GM12874 (cell line): ENCODE results near the gene BARD1.

ENCODE experiments used
- TF ChIP-seq, protein P1 (sequence below): IDR thresholded peaks from 2 replicates; pipeline ENCODE4 v1.5.1; 2011; ENCODE audit warnings: low read depth, mild to moderate bottlenecking, control low read depth, low read length, moderate library complexity; ENCODE audit not compliant: insufficient read depth

BARD1 gene

DNA sequence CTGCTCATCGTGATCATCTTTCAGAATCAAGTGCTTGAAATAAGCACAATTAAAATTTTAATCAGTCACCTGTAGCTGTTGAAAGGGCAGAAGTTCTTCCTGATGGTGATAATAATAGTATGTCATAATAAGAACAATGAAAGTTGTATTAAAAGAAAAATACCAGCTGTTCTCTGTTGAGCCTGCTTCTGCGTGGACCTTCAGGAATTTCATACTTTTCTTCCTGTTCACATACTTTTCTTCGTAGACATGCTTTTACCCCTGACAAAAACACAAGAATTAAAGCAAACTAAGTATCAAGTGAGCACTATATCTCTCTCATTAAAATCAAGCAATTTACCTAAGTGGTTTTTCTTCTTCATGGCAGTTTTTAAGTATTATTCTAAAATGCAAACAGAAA, 79.2 kb downstream of the BARD1 start:
- TF ChIP-seq, protein P1, sequence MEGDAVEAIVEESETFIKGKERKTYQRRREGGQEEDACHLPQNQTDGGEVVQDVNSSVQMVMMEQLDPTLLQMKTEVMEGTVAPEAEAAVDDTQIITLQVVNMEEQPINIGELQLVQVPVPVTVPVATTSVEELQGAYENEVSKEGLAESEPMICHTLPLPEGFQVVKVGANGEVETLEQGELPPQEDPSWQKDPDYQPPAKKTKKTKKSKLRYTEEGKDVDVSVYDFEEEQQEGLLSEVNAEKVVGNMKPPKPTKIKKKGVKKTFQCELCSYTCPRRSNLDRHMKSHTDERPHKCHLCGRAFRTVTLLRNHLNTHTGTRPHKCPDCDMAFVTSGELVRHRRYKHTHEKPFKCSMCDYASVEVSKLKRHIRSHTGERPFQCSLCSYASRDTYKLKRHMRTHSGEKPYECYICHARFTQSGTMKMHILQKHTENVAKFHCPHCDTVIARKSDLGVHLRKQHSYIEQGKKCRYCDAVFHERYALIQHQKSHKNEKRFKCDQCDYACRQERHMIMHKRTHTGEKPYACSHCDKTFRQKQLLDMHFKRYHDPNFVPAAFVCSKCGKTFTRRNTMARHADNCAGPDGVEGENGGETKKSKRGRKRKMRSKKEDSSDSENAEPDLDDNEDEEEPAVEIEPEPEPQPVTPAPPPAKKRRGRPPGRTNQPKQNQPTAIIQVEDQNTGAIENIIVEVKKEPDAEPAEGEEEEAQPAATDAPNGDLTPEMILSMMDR = no peak

DNA sequence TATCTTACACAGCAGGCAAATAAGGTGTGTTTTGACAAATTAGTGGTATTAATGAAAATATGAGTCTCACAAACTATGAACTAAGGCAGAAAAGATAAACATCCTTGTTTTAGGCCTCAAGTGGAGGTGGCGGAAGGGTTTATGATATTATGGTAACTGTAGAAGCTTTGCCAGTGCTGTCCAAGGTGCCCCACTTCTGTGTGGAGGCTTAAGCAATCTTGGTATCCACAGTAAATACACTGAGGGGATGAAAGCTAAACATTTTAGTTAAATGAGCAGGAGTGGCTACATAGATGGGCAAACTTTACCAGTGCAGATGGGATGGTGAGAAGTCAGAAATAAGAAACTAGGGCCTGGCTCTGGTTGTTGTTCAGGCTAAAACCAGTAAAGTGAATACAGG, 84.7 kb downstream of the BARD1 start:
- TF ChIP-seq, protein P1 = no peak

DNA sequence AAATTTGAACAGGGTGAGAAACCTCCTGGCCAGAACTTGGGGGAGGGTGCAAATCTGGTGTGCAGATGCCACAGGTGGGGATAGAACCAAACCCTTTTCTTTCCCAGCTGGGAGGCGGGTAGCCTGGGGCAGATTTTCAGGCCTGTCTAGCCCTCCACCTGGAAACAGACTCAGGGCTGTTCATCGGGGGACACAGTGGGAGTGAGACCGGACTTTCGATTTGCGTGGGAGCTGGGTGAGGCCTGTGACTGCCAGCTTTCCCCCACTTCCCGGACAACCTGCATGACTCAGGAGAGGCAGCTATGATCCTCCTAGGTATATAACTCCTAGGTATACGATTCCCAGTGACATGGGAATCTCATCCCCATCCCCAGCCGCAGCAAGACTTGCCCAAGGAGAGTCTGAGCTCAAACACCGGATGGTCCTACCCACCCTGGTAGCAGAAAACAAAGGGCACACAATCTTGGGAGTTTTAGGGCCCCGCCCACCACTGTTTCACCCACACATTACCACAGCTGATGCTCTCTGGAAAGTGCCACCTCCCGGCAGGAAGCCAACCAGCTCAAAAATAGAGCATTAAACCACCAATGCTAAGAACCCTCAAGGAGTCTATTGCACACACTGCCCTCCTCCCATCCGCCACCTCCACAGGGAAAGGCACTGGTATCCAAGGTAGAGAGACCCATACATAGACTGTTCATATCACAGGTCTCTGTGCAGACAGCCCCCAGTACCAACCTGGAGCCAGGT, 92.5 kb downstream of the BARD1 start:
- TF ChIP-seq, protein P1 = no peak

DNA sequence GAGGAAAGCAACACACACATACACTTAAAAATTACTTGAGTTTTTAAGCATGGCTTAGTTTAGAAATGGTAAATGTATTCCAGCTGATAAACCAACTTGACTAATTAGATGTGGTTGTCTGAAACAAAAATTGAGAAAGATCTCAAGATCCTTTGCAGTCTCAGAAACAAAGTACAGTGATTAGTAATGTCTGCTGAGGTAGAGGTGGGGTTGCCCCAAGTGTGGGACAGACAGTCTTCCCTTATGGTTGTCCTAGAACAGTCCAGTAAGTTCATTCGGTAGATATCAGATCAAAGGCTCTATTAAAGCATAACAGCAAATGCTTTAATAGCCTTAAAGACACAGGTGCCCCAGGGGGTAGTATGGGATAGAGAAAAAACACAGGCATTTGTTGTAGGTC, 94.5 kb downstream of the BARD1 start:
- TF ChIP-seq, protein P1 = no peak

DNA sequence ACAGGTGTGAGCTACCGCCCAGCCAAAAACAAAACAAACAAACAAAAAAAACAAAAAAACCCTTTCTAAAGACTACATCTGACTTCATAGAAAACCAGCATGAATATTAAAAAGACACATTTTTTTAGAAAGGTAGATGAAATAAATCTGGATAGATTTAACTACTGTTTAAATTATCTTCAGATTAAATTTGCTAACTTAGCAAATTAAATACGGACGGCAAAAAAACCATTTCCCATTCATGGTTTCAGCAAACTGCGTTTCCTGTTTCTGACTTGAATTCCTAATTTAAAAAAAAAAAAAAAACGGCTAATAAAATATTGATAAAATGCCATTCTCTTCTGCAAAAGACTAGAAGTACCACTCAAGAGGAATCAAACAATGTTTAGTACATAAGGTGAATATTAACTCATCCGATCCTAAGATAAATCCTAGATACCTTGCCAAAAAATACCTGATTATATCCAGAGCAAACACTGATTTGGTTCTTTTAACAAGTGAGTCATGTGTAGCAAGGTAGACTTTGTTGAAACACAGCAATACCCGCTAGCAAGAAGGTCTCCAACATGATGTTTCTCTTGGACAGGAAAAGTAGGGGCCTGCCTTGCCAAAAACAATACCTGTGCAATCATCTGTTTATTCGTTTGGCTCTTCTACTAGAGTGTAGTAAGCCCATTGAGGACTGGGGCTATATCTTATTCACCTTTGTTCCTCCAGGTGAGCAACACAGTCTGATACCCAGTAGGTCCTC, 96.2 kb downstream of the BARD1 start:
- TF ChIP-seq, protein P1 = no peak

DNA sequence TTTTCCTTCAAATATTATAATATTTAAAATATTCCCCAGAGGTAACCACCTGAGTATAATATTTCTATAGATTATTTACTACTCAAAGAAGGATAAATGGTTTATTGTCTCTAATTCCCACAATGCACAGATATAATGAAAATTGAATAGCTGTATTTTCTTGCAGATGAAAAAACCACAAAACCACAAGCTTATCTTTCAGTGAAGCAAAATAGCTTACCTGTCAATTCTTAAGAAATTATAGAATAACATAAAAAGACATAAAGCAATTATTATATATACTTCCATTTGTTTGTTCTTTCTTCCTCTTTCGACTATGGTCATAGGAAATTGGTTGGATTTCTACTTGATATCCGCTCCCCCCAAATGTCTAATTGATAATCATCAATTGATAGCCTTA, 98.8 kb downstream of the BARD1 start:
- TF ChIP-seq, protein P1 = no peak

DNA sequence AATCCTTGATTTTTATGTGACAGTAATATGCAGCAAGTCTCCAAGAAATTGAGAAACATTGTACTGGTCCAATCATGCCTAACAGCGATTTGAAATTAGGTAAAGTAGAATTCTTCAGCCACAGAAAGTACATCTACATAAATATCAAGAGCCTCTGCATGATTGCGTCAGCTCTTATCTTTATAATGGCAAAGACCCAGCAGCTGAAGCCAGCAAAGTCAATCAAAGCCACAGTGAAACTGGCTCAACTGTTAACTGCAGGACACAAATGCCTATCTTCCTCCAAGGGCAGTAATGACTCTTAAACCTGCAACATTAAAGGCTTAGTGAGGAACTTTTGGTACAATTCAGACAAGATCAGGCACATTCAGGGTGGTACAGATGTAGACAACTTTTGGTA, 102.5 kb downstream of the BARD1 start:
- TF ChIP-seq, protein P1 = no peak
